Progenitor cell of endocrine pancreas (in vitro differentiated cells): ENCODE results near the gene PARK7. TPM values are rescaled to one million over a fixed set of nuclear protein-coding genes. Genes with fewer than 3 reads are reported as not detected.

Experiments used
- DNase-seq: peaks from one replicate; pipeline ENCODE4 v3.0.0; 2021; ENCODE audit warnings: low spot score; ENCODE audit not compliant: unreplicated experiment
- H3K27ac Mint-ChIP-seq: 2 replicates; pipeline ENCODE4 v1.8.0; 2021; ENCODE audit warnings: mild to moderate bottlenecking, moderate library complexity, mixed read lengths
- H3K27me3 Mint-ChIP-seq: 2 replicates; pipeline ENCODE4 v1.8.0; 2021; ENCODE audit warnings: mixed read lengths
- H3K36me3 Mint-ChIP-seq: 2 replicates; pipeline ENCODE4 v1.8.0; 2022; ENCODE audit warnings: mixed read lengths; ENCODE audit not compliant: insufficient read depth
- H3K4me1 Mint-ChIP-seq: 2 replicates; pipeline ENCODE4 v1.8.0; 2021; ENCODE audit warnings: low read depth, mixed read lengths
- H3K4me3 Mint-ChIP-seq: 2 replicates; pipeline ENCODE4 v1.8.0; 2021; ENCODE audit warnings: low read depth, mild to moderate bottlenecking, moderate library complexity, mixed read lengths
- H3K9me3 Mint-ChIP-seq: 2 replicates; pipeline ENCODE4 v1.8.0; 2021; ENCODE audit warnings: low read depth, mixed read lengths
- CTCF ChIP-seq: fragments of 200-600 bp; sonication (generic); IDR thresholded peaks from one replicate; pipeline ENCODE4 v1.5.0; 2021; ENCODE audit warnings: antibody characterized with exemption, mild to moderate bottlenecking; ENCODE audit not compliant: unreplicated experiment
- total RNA-seq: library from RNA; stranded (reverse); gene quantifications from 2 replicates; pipeline ENCODE4 v1.2.1, GENCODE V29; 2021

PARK7 gene
- total RNA-seq, 1 donor from 2014 or later: 218 TPM

DNA sequence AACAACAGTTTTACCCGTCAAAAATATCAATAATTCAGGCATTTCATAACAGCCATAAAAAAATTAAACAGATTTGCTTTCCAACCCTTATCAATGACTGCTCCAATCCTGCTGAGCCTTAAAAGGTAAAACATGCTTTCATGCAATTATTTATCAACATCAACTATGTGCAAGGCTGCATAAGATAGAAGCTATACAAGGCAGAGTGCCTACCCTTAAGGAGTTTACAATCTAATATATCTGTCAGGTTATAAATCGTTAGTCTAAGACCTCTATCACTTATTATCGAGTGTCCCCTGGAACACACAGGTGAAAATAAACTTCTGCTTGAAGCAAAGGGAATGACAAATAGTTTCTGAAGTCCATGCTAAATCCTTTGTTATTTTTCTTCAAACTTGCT is 62.8 kb downstream of the PARK7 start:
- Mint-ChIP-seq H3K9me3 (no peaks in the 10 kb centered on the region), H3K4me3 (peak overlapping the region; percentile 85), H3K27ac (peak overlapping the region; percentile 94), H3K36me3 (peaks cover 2% of the 10 kb centered on the region), H3K4me1 (peaks cover 71% of the 10 kb centered on the region), H3K27me3 (no peaks in the 10 kb centered on the region)
- no peak for DNase-seq
- TF ChIP-seq CTCF: no peak

DNA sequence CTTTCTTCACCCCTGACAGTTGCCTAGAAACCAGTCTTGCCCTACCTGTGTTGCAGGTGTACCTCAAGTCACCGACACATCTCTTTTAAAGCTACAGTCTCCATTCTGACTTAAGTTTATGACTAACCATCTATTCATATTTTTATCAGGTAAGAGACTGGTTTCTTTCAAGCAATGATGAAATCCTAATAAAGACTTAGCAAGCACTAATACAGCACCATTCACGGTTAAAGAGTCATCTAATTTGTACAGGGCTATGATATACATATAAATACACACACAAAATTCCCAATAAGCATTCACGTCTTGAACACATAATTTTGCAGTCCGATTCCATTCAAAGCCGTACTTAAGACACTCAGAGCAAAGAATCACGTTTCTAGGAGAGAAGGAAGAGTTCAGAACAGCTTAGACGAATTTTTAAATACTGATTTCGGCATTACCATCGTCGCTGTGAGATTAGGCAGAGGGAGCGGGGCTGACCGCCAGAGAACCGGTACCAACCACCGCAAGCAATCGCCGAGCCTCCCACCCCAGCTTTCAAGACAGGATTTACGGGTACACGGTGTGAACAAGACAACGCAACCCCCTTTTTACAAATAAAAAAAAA is 63.7 kb downstream of the PARK7 start:
- H3K27ac Mint-ChIP-seq: peak overlapping the region; percentile 94
- no peak for DNase-seq
- no peak for TF ChIP-seq CTCF
- no peaks in the 10 kb centered on the region for H3K27me3 Mint-ChIP-seq
- peaks cover 2% of the 10 kb centered on the region for H3K36me3 Mint-ChIP-seq
- H3K4me1 Mint-ChIP-seq: peaks cover 62% of the 10 kb centered on the region
- H3K9me3 Mint-ChIP-seq: no peaks in the 10 kb centered on the region
- H3K4me3 Mint-ChIP-seq: peak overlapping the region; percentile 85

DNA sequence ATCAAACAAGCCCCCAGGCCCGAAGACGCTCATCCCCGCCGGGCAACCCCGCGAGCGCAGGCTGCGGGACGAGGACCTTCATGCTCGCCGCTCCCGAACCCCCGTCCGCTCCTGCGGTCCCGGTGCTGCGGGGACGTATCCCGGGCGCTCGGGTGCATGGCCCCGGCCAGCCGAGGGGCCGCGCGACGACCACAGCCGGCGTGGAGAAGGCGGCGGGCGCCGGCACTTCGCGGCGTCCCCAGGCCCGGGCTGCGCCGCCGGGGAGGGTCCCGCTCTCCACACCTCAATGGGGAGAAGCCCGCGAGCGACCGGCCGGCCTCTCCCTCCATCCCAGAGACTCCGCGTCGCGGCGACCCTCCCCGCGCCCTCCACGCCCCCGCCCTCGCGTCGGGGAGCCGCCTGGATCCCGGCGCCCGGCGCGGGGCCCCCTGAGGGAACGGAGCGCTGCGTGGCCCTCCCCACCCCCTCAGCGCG is 64.2 kb downstream of the PARK7 start:
- H3K36me3 Mint-ChIP-seq: peaks cover 2% of the 10 kb centered on the region
- no peaks in the 10 kb centered on the region for H3K27me3 Mint-ChIP-seq
- H3K4me3 Mint-ChIP-seq: peak overlapping the region; percentile 85
- H3K4me1 Mint-ChIP-seq: peaks cover 58% of the 10 kb centered on the region
- DNase-seq: no peak
- peak overlapping the region; percentile 94 for H3K27ac Mint-ChIP-seq
- TF ChIP-seq CTCF: no peak
- H3K9me3 Mint-ChIP-seq: no peaks in the 10 kb centered on the region

DNA sequence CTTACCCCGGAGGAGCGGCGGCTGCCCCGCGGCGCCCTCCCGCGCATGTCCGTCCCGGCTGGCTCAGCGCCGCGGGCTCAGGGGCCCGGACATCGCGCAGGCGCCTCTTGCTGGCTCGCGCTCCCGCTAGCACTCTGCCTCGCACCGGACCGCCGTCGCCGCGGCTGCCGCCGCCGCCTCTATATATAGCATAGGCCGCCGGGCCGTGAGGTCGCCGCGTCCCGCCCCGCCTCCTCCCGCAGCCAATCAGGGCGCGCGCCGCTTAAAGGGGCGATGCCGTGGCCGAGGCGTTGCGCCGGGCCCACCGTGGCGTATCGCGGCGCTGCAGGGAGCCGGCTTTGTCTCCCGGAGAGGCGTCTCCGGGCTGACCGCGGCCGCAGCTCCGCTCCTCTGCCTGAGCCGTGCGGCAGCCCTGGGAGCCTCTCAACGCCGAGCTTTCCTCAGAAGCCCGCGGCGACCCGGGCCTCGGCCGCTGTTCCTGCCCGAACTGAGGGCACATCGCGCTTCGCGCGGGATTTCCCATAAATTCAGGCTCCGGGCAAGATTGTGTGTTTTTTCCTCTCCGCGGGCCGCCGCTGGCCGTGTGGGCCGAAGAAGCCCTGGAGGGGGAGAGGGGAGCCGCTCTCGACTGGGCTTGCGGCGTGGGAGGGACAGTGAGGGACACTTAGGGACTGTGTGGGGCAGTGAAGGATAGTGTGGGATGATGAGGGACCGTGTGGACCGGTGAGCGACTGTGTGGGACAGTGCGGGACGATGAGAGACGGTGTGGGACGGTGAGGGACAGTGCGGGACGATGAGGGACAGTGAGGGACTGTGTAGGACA is 64.9 kb downstream of the PARK7 start, which contains the start of gene ERRFI1:
Gene ERRFI1, minus strand, starts transcription at position 157 of the 823 bp plus-strand sequence. CDS start 10,690 bp downstream, outside the sequence.
- Mint-ChIP-seq H3K27me3 (no peaks in the 10 kb centered on the region), H3K4me3 (peak within 1 kb of the TSS; percentile 99), H3K4me1 (peaks cover 54% of the 10 kb centered on the region), H3K9me3 (no peaks in the 10 kb centered on the region), H3K27ac (peak within 1 kb of the TSS; percentile 100), H3K36me3 (peaks cover 1% of the 10 kb centered on the region)
- DNase-seq: peak; percentile 96
- no peak for TF ChIP-seq CTCF

- Mint-ChIP-seq H3K27ac (peak overlapping the region; percentile 100), H3K36me3 (peaks cover 1% of the 10 kb centered on the region), H3K27me3 (no peaks in the 10 kb centered on the region), H3K9me3 (no peaks in the 10 kb centered on the region), H3K4me1 (peaks cover 48% of the 10 kb centered on the region), H3K4me3 (peak overlapping the region; percentile 99)
- TF ChIP-seq CTCF: no peak
- DNase-seq: peak; percentile 59
These were observed 65.7 kb downstream of the PARK7 start for GRCh38 chr1:8026976-8027747.
